NCI-H2227 treated with DMSO at 0.1 percent for 48 hours (cell line): ENCODE results near the gene EVPL.

Experiments used
- DNase-seq: peaks from one replicate; lab custom pipeline; 2025; lab: John Stamatoyannopoulos, UW

Gene EVPL

GRCh38 chr17:76017481-76018339, 9.4 kb downstream of the EVPL start:
- DNase-seq: no peak

- DNase-seq: no peak
Observed at GRCh38 chr17:76014925-76015261, 12.2 kb downstream of the EVPL start.

GRCh38 chr17:76014100-76014924, 12.8 kb downstream of the EVPL start:
- peak; percentile 16 for DNase-seq

- no peak for DNase-seq
Observed at GRCh38 chr17:76013377-76013932, 13.7 kb downstream of the EVPL start.

- DNase-seq: no peak
Observed at GRCh38 chr17:76011951-76012350, 15.2 kb downstream of the EVPL start.

- no peak for DNase-seq
Observed at GRCh38 chr17:76009969-76010661, 17.0 kb downstream of the EVPL start.

GRCh38 chr17:76009447-76009846, 17.7 kb downstream of the EVPL start:
- no peak for DNase-seq

- DNase-seq: no peak
Observed at GRCh38 chr17:76008630-76009425, 18.3 kb downstream of the EVPL start.

- no peak for DNase-seq
Observed at GRCh38 chr17:76008208-76008607, 18.9 kb downstream of the EVPL start.

GRCh38 chr17:76007850-76008165, 19.3 kb downstream of the EVPL start:
- no peak for DNase-seq

GRCh38 chr17:76007131-76007849, 19.8 kb downstream of the EVPL start:
- DNase-seq: no peak

- DNase-seq: peak; percentile 13
Observed at GRCh38 chr17:76005263-76006149, 21.6 kb downstream of the EVPL start.

GRCh38 chr17:76004750-76005262, 22.3 kb downstream of the EVPL start:
- DNase-seq: no peak

GRCh38 chr17:76003915-76004314, 23.2 kb downstream of the EVPL start:
- no peak for DNase-seq

GRCh38 chr17:76002100-76002499, 25.0 kb downstream of the EVPL start:
- DNase-seq: no peak

- DNase-seq: no peak
Observed at GRCh38 chr17:76000755-76001521, 26.2 kb downstream of the EVPL start, which contains the start of gene CDK3. CDK3 (plus strand) TSS chr17:76000855; CDS start chr17:76001426, 571 bp downstream.

GRCh38 chr17:76000016-76000754, 26.9 kb downstream of the EVPL start:
- DNase-seq: no peak

- DNase-seq: no peak
Observed at GRCh38 chr17:75998327-75998795, 28.7 kb downstream of the EVPL start.
